Embryonic facial prominence (tissue), 1 donor: ENCODE results near the gene SRRM3.
"Not testable (repeated sequence)": the region's sequence is repeated elsewhere in the genome, so short reads cannot be mapped to it uniquely, and the experiment has no call there.

Experiments
- DNase-seq: peaks from one replicate; pipeline ENCODE4 v3.0.0-alpha.2; 2016; ENCODE audit errors: extremely low spot score

SRRM3 gene

DNA sequence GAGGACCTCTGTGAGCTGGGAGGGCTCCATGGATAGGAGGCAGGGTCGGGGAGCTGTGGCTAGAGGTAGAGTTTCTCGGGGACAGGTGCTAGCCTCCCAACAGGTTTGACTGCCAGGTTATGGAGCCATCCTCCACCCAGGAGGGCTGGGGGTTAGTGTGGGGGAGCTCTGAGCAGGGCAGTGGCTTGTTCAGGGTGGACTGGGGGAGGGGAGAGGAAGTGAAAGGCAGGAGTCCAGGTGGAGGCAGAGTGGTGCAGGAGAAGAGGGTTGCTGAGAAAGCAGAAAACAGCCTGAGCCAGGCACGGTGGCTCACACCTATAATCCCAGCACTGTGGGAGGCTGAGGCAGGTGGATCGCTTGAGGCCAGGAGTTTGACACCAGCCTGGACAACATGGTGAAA lies 60.2 kb downstream of the SRRM3 start:
- DNase-seq = no peak

DNA sequence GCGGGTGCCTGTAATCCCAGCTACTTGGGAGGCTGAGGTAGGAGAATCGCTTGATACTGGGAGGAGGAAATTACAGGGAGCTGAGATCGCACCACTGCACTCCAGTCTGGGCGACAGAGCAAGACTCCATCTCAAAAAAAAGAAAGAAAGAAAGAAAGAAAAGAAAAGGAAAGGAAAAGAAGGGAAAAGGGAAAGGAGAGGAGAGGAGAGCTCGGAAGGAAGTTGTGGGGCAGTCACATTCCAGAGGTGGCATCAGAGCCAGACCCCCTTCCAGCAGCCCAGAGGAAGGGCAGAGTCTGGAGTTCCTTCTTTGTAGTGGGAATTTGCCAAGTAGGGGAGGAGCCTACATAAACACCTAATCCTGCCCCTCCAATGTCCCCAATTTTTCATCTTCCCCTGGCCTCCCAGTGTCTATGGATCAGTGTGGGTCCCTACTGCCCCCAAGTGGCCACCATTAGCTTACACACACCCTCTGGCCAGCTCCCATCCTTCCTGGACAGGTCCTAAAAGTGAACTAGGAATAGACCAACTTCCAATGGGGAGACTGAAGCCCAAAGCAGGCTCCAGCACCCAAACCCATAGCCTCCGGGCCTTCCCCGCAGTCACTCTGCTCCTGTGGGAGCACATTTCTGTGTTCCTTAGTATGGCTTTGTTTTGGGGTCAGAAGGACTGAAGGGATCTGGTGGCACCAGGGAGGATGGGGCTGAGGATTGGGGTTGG lies 61.1 kb downstream of the SRRM3 start:
- DNase-seq = no peak

DNA sequence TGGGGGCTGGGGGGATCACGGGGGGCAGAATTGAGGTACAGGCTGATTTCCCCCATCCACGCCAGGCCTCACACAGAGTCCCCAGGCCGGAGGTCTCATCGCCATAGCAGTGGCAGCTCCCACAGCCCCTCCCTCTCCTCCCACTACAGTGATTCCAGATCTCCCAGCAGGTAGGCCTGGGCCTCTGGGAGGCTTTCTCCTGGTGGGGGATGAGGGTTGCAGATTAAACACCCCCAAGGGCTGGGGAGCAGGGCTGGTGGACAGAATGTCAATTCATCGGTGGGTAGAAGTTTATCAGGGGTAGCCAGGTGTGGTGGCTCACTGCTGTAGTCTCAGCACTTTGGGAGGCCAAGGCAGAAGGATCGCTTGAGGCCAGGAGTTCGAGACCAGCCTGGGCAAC lies 63.6 kb downstream of the SRRM3 start:
- DNase-seq = no peak

DNA sequence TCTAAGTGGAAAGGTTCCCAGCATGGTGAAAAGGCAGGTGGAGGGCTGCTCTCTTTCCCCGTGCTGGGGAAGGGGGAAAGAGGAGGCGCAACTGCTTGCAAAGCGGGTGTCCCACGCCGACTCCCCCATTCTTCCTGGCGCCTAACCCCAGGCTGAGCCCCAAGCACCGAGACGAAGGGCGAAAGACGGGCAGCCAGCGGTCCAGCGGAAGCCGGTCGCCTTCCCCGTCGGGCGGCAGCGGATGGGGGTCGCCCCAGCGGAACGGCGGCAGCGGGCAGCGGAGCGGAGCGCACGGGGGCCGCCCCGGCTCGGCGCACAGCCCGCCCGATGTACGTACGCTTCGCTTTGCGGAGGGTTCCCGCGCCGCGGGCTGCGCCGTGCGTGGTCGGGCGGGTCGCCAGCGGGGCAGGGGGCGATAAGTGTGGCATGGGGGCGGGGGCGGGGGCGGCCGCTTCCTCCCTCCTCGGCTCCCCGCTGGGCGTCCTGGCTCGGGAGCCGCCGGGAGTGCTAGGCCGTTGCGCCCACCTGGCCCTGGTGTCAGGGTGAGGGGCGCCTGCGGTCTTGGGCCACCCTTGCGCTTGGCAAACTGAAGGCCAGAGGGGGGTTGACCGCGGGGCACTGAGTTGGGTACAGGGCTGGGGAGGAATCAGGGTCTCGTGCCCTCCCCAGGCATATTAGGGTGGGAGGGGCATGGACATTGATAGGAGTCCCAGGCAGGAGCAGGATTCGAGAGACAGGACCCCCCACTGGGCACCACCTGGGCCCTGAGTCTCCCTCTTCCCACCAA lies 65.6 kb downstream of the SRRM3 start:
- no peak for DNase-seq

DNA sequence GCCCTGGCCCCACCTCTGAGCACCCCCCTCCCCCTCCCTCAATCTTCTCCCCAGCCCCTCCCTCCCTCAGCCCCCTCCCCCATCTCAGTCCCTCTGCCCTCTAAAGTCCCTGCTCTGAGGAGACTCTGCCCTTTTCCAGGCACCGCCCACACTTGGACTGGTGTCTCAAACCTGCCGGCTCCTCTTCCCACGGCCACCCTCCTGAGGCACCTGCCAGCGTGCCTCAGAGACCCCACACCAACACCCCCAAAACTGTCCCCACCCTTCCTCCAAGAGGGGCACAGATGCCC lies 66.1 kb downstream of the SRRM3 start:
- no peak for DNase-seq

DNA sequence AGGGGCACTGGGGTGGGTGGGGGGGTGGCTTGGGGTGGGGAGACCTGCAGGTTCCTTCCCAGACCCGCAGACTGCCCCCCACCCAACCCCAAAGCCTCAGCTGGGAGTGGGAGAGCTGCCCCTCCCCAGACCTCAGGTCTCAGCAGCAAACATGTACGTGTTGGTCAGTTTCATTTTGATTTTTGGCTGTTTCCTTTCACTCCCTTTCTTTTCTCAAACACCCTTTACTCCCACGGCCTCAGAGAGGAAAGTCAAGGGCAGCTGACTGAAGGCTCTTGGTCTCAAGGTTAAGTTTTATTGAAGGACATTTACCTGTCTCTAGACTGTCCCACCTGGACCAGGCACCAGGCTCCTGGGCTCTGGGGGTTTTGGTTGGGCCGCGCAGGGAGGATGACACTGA lies 66.7 kb downstream of the SRRM3 start:
- no peak for DNase-seq

DNA sequence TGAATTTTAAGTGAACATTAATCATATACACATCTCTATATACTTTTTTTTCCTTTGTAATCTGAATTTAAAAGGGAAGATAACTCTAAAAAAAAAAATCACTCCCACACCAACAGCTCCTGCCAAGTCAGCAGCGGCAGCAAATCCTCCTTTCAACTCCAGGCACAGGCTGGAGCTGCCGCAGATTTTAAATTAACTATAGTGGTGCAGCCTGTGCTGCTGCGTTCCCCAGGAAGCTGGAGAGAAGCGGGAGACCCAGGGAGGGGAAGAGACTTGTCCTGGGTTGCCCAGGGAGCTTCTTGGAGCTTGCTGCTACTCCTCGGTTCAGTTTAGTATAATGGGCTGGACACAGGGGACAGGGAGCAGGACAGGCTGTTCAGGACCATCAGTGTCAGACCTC lies 68.2 kb downstream of the SRRM3 start:
- DNase-seq = no peak

DNA sequence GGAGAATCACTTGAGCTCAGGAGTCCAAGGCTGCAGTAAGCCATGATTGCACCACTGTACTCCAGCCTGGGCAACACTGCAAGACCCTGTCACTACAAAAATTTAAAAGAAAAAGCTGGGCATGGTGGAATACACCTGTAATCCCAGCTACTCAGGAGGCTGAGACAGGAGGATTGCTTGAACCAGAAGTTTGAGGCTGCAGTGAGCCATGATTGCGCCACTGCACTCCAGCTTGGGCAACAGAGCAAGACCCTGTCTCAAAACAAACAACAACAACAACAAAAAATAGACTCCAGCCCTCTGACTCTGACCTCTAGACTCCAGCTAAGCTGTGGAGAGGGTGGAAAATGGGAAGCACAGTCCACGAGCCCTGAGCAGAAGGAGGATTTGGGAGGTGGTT lies 69.7 kb downstream of the SRRM3 start:
- not testable (repeated sequence) for DNase-seq

DNA sequence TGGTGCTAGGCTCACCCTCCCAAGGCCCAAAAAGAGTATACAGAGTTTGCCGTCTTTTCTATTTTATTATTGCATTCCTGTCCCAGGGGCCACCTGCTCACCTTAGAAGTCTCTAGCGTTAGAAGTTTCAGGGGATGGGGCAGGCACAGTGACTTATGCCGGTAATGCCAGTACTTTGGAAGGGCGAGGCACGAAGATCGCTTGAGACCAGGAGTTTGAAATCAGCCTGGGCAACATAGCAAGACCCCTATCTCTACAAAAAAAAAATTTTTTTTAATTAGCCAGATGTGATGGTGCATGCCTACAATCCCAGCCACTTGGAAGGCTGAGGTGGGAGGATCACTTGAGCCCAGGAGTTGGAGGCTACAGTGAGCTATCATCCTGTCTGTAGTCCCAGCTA lies 70.4 kb downstream of the SRRM3 start:
- DNase-seq = no peak

DNA sequence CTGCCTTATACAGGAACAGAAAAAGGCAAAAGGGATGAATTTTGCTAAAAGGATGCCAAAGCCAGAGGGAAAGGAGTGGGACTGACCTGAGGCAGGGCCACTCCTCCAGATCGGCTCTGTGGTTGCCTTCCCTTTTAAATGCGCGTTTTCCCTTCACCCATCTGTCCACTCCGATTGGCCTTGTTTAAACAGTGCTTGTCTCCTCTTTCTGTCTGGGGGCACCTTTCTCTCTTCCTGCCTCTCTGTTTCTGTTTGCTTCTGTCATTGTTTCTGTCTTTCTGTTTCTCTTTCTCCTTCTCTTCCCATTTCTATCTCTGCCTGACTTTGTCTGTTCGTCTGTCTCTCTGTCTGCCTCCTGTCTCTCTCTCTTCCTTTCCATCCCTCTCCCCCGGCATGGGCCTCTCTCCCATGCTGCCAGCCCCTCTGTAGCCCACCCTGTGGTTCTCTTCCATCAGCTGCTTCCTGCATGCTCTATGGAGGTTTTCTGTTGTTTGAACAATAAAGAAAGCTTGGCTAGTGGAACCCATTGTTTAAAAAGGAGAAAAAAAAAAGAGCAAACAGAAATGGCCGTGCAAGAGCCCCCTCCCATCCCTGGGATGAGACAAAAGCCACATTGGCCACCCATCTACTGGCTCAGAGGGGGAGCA lies 71.3 kb downstream of the SRRM3 start:
- no peak for DNase-seq

DNA sequence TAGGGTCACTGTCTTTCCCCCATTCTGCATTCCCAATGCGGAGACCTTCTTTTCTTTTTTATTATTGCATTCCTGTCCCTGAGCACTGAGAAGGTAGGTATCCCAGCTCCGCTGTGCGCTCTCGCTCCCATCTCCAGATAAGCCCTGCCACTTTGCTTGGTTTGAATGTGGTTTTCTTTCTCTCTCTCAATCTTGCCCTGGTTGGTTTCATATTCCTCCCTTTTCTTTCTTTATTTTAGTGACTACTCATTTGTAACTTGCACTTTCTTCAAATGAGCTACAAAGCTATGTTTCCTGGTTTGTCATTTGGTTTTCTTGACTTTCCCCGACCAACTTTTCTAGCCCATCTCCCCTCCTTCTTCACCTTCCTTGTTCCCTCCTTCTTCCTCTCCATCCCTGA lies 71.8 kb downstream of the SRRM3 start:
- no peak for DNase-seq

DNA sequence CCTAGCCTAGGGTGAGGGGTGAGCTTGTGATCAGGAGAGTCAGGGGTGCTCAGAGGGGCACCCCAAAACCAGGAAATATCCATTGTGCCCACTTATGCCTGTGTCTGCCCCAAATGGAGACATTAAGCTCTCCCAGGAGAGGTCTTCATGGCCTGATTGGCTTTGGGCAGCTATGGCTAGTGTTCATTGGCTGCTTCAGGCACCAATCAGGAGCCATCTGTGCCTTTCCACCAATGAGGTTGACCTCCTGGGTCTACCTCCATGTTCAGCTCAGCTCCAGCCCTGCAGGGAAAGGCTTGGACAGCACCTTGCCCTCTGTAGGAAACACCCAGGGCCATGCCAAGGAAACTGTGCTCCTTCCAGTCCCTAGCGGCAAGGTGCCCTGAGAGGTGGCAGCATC lies 76.8 kb downstream of the SRRM3 start:
- no peak for DNase-seq

DNA sequence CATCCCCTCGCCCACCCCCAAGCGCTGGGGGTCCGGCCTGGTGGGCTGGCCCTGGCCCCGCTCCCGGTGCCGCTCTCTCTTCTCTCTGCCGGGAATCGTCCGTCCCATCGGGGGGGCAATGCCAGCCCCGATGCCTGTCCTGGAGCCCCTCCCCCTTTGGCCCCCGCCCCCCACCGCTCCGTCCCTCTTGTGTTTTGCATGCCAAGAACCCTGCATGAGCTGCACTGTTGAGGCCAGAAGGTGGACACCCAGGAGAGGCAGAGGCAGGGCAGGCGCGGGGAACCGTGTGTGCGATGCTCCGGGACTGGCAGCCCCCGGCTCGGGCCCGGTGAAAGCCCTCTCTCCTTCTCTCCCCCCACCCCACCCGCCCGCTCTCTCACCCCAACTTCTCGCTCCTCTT lies 78.7 kb downstream of the SRRM3 start:
- DNase-seq = no peak

DNA sequence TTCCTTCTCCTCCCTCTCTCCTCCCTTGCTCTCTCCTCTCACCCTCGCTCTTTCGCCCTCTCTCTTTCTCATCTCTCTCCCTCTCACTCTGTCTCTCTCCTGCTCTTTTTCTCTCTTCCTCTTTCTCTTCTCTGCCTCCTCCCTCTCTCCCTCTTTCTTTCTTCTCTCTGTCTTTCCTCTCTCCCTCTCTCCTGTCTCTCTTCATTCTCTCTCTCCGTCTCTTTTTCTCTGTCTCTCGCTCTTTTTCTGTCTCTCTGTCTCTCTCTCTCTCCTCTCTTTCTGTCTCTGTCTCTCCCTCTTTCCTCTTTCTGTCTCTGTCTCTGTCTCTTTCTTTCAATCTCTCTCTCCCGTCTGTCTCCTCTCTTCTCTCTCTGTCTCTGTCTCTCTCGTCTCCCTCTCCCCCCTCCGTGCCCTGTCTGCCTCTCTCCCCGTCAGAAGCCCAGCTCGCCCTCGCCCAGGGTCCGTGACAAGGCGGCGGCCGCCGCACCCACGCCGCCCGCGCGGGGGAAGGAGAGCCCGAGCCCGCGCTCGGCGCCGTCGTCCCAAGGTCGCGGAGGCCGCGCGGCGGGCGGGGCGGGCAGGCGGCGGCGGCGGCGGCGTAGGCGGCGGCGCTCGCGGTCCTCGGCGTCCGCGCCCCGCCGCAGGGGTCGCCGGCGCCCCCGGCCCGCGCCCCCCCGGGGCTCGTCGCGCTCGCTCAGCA lies 79.5 kb downstream of the SRRM3 start:
- no peak for DNase-seq

DNA sequence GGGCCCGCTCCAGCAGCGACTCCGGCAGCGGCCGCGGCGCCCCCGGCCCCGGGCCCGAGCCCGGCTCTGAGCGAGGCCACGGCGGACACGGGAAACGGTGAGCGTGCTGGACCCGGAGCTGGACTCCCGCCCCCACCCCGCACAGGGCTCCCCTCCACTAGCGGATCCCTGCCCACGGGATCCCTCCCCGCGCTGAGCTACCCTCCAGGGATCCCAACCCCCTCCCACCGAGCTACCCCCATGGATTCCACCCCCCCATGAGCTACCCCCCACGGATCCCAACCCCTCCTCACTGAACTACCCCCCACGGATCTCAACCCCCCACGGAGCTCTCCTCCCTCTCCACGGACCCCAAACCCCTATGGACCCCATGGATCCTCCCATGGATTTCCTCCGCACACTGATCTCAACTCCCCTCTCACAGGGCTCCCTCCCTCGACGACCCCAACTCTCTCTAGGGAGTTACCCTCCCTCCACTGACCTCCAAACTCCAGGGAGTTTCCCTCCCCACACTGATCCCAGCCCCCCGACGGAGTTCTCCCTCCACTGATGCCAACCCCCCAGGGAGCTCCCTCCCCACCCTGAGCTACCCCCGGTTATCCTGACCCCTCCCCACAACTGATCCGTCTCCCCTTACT lies 80.1 kb downstream of the SRRM3 start:
- DNase-seq = no peak

DNA sequence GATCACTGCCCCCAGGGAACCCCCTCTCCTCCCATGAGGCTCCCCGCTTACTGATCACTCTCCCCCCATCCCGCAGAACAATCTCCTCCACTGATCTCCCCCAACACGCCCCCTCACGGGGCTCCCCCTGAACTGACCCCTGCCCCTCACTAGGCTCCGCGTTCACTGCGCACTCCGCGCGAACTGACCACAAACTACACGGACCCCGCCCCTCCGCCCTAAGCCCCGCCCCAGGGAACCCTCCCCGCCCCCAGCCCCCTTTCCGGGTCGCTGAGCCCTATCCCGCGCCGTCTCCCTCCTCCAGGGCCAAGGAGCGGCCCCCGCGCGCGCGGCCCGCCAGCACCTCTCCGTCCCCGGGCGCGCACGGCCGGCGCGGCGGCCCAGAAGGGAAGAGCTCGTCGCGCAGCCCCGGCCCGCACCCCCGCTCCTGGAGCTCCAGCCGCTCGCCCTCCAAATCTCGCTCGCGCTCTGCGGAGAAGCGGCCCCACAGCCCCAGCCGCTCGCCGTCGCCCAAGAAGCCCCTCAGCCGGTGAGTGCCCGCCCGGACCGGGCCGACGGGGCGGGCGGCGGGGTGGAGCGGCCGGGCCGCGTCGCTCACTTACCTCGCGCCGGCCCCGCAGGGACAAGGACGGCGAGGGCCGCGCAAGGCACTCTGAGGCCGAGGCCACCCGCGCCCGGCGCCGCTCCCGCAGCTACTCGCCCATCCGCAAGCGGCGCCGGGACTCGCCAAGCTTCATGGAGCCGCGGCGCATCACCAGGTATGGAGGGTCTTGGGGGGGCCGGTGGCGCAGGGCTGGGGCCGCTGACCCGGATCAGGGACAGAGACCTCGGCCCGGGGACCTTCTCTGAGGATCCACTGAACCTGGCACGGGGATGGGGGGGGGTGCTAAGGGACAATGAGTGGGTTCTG lies 80.9 kb downstream of the SRRM3 start:
- no peak for DNase-seq

DNA sequence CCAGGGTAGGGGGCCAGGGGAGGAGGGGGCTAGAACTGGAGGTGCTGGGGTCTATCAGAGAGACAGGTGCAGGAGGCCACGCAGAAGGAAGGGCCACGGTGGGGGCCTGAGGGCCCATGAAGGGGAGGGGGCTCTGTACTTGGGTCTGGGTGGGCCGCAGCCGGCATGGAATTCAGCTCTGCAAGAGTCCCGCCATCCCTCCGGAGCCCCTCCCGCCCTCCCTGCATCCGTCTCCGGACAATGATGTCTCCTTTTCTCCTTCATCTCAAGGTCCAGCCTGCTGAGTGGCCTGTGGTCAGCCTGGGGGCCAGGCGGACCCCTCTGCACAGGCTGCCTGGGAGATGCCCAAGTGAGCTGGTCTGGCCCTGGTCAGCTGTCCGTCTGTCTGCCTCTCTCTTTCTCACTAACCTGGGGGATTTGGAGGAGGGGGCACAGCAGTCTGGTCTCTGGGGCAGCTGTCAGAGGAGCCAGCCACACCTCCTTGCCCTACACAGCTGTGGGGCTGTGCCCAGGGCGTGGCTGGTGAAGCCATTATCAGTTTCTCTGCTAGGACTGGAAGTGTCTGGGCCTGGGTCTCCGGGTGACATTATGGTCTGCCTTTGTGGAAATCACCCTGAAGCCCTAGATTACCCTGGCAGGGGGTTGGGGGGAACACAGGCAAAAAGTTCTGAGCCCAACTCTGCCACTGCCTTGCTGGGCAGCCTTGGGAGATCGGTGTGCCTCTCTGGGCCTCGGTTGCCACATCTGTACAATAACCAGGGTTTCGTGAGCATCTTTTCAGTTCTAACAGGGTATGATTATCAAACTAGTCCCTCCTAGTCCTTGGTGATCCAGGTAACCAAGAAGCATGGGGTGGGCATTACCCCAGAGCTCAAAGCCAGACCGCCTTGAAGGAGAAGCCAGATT lies 81.8 kb downstream of the SRRM3 start:
- no peak for DNase-seq

DNA sequence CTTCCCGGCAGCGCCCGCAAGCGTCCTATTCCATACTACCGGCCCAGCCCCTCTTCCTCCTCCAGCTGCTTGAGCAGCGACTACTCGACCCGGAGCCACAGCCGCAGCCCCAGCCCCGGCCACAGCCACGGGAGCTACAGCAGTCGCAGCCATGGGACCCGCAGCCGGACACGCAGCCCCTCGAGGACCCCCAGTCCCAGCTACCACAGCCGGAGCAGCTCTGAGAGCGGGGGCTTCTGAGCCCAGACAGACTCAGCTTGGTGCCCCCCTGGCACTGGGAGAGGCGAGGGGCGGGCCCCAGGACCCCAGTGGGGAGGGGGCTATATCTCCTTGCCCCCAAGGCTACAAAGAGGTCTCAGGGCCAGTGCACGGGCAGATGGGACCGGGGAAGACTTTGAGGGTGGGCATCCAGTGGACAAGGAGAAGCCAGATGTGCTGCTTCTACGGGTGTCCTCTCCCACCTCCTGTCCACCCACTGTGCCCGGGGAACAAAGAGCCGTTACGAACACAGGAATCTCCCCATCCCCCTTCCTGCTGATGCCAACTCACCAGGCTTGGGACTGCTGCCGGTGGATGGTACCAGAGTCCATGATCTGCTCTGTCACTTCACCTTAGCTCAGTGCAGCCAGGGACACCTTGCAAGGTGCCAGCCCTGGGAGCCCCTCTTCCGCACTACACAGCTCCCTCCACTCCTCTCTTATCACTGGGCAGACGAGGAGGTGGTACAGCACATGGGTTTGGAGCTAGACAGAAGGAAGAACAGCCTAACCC lies 84.1 kb downstream of the SRRM3 start:
- no peak for DNase-seq

DNA sequence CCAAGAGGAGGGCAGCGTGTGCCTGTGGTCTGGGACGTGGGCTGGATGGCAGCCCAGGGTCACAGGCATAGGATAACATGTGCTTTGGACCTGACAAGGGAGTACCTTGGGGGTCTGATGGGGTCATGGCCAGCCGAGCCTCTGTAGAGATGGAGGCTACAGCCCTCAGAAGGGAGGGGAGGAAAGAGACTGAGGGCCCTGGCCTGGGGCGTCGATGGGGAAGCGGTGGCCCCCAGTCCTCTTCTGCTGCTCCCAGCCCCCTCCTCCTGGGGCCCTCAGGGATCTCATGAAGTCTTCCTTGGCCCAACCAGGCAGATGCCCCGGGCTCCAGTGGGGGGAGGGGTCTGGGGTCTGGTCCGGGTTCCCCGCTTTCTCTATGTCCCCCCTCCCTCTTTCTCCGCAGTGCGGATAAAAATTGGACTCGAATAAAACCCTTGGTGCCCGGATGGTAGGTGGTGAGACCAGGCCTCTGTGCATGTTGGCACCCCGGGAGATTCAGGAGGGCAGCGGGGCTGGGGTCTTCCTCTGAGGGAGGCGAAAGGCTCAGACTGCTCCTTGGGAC lies 85.2 kb downstream of the SRRM3 start:
- no peak for DNase-seq
